Stimulated activated naive B cell treated with anti-CD40 and anti-IgM and Interleukin-4, amounts not matched to agents 10 μg/mL and 1 μg/mL and 100 μg/mL, for 72 hours (primary cell): Measurements from ENCODE around the gene ZNF611.
"Not testable (repeated sequence)": the region's sequence is repeated elsewhere in the genome, so short reads cannot be mapped to it uniquely, and the experiment has no call there.

Experiments used
- ATAC-seq, 2 donors: fragments of 150-1000 bp; cut with Tn5 transposase; replicated peaks; 2 replicates each; pipeline ENCODE4 v1.10.0; 2021; ENCODE audit warnings: moderate library complexity in 1 of 2
- DNase-seq: peaks from one replicate; pipeline ENCODE4 v3.0.0; 2021
- H3K27ac Mint-ChIP-seq: one replicate; pipeline ENCODE4 v1.8.0; 2022; ENCODE audit warnings: mild to moderate bottlenecking, mixed read lengths
- H3K27me3 Mint-ChIP-seq, 2 donors: one replicate each; pipeline ENCODE4 v1.8.0; 2022; ENCODE audit warnings: mixed read lengths in 2 of 2
- H3K36me3 Mint-ChIP-seq, 2 donors: one replicate each; pipeline ENCODE4 v1.8.0; 2022; ENCODE audit warnings: mixed read lengths in 2 of 2, mild to moderate bottlenecking in 1 of 2
- H3K4me1 Mint-ChIP-seq, 2 donors: one replicate each; pipeline ENCODE4 v1.8.0; 2022; ENCODE audit warnings: mixed read lengths in 2 of 2, mild to moderate bottlenecking in 1 of 2
- H3K4me3 Mint-ChIP-seq, 2 donors: one replicate each; pipeline ENCODE4 v1.8.0; 2022; ENCODE audit warnings: mild to moderate bottlenecking in 2 of 2, mixed read lengths in 2 of 2, moderate library complexity in 1 of 2
- H3K9me3 Mint-ChIP-seq, 2 donors: one replicate each; pipeline ENCODE4 v1.8.0; 2022; ENCODE audit warnings: mixed read lengths in 2 of 2, mild to moderate bottlenecking in 1 of 2

Gene ZNF611

DNA sequence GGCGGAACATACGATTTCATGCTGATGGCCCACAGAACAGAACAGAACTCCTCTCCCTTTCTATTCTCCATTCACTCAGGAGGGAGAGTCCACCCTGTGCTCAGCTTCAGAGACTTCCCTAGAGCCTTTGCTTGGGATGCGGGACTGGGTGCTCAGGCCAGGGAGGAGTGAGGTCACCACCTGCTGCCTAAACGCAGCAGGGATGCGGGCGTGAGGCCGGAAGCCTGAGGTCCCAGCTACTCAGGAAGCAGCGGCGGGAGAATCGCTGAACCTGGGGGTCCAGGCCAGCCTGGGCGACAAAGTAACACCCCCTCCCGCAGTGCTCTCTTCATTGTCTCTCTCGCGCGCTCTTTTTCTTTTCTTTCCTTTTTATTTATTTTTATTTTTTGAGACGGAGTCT, 8.8 kb downstream of the ZNF611 start:
- DNase-seq, H3K4me3 Mint-ChIP-seq, ATAC-seq, H3K27me3 Mint-ChIP-seq, H3K27ac Mint-ChIP-seq, H3K9me3 Mint-ChIP-seq, H3K4me1 Mint-ChIP-seq: not testable (repeated sequence)
- H3K36me3 Mint-ChIP-seq, result peaks cover 46 to 66% of the 10 kb centered on the region in 2 donors

DNA sequence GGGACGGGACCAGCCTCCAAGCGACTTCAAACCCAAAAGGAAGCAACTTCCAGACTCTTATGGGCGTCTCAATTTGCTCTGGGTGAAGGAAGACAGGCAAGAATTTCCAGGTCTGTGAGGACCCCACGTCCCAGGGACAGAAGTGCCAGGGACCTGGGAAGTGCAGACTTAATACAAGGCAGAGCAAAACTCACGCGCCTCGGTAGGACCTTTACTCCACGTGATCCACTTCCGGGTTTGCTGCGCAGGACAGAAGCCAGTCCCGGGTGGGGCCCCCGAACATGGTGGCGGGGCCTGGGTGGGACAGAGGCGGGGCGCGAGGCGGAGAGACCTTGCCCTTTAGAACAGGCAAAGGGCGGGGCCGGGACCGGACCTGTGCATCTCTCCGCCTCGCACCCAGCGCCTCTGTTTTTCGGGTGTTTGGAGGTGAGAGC, 9.3 kb downstream of the ZNF611 start:
- Mint-ChIP-seq H3K36me3 (peaks cover 51 to 68% of the 10 kb centered on the region in 2 donors), H3K4me3 (no peak overlapping the region), H3K27me3 (no peaks in the 10 kb centered on the region), H3K27ac (no peak overlapping the region), H3K9me3 (peaks cover 0 to 4% of the 10 kb centered on the region in 2 donors), H3K4me1 (peaks cover 4 to 8% of the 10 kb centered on the region in 2 donors)
- no peak for DNase-seq
- no peak for ATAC-seq

GRCh38 chr19:52724701-52725514, 9.9 kb downstream of the ZNF611 start:
- no peak for DNase-seq
- Mint-ChIP-seq H3K4me3 (no peak overlapping the region), H3K9me3 (peaks cover 0 to 4% of the 10 kb centered on the region in 2 donors), H3K27ac (peak overlapping the region; percentile 20), H3K4me1 (peaks cover 3 to 8% of the 10 kb centered on the region in 2 donors), H3K27me3 (no peaks in the 10 kb centered on the region), H3K36me3 (peaks cover 55 to 71% of the 10 kb centered on the region in 2 donors)
- ATAC-seq, result no peak

DNA sequence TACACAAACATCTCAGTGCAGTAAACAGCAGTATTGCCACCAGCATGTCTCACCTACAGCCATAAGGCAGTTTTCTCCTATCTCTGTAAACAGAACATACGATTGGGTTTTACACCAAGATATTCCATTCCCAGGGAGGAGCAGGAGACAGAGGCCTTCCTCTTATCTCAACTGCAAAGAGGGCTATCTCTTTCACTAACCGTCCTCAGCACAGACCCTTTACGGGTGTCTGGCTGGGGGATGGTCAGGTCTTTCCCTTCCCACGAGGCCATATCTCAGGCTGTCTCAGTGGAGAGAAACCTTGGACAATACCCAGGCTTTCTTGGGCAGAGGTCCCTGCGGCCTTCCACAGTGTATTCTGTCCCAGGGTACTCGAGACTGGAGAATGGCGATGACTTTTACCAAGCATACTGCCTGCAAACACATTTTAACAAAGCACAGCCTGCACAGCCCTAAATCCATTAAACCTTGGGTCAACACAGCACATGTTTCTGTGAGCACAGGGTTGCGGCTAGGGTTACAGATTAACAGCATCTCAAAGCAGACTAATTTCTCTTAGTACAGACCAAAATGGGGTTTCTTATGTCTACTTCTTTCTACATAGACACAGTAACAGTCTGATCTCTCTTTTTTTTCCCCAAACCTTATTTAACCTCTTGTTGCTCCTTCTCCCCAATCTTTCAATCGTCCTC, 10.8 kb downstream of the ZNF611 start:
- not testable (repeated sequence) for H3K27me3 Mint-ChIP-seq, H3K4me3 Mint-ChIP-seq, ATAC-seq, H3K9me3 Mint-ChIP-seq, DNase-seq, H3K4me1 Mint-ChIP-seq
- Mint-ChIP-seq H3K36me3 (peaks cover 62 to 76% of the 10 kb centered on the region in 2 donors), H3K27ac (peak overlapping the region; percentile 20)

GRCh38 chr19:52722062-52723003, 12.5 kb downstream of the ZNF611 start:
- peaks cover 9 to 12% of the 10 kb centered on the region in 2 donors for H3K4me1 Mint-ChIP-seq
- no peak overlapping the region for H3K27ac Mint-ChIP-seq
- H3K9me3 Mint-ChIP-seq, result peaks cover 0 to 4% of the 10 kb centered on the region in 2 donors
- H3K36me3 Mint-ChIP-seq, result peaks cover 58 to 78% of the 10 kb centered on the region in 2 donors
- ATAC-seq (no peak), DNase-seq (no peak)
- no peak overlapping the region for H3K4me3 Mint-ChIP-seq
- no peaks in the 10 kb centered on the region for H3K27me3 Mint-ChIP-seq

DNA sequence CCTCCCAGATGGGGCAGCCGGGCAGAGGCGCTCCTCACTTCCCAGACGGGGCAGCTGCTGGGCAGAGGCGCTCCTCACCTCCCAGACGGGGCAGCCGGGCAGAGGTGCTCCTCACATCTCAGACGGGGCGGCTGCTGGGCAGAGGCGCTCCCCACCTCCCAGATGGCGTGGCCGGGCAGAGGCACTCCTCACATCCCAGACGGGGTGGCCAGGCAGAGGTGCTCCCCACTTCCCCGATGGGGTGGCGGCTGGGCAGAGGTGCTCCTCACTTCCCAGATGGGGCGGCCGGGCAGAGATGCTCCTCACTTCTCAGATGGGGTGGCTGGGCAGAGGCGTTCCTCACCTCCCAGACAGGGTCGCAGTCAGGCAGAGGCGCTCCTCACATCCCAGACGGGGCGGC, 14.3 kb downstream of the ZNF611 start:
- Mint-ChIP-seq H3K4me1 (peaks cover 17% of the 10 kb centered on the region in 2 donors), H3K36me3 (peaks cover 60 to 85% of the 10 kb centered on the region in 2 donors)
- not testable (repeated sequence) for H3K27ac Mint-ChIP-seq, H3K27me3 Mint-ChIP-seq, H3K9me3 Mint-ChIP-seq, DNase-seq, H3K4me3 Mint-ChIP-seq, ATAC-seq

DNA sequence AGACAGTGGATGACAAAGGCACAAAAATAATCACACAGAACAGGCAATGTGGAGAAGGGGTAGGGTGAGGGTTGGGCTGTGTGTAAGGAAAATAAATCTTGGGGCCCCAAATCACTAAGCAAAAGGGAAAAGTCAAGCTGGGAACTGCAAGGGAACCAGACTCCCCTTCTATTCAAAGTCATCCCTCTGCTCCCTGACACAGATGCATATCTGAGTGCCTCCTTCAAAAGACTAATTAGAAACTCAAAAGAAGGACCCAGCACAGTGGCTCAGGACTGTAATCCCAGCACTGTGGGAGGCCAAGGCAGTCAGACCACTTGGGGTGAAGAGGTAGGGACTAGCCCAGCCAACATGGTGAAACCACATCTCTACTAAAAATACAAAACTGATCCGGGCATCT, 18.3 kb downstream of the ZNF611 start:
- Mint-ChIP-seq H3K9me3 (peaks cover 4% of the 10 kb centered on the region in 2 donors), H3K27me3 (no peaks in the 10 kb centered on the region), H3K4me1 (peaks cover 11 to 17% of the 10 kb centered on the region in 2 donors), H3K36me3 (peaks cover 67 to 82% of the 10 kb centered on the region in 2 donors), H3K27ac (no peak overlapping the region), H3K4me3 (no peak overlapping the region)
- ATAC-seq, result no peak
- DNase-seq, result no peak

GRCh38 chr19:52715902-52716301, 18.9 kb downstream of the ZNF611 start:
- Mint-ChIP-seq H3K4me1 (peaks cover 11 to 17% of the 10 kb centered on the region in 2 donors), H3K36me3 (peaks cover 67 to 82% of the 10 kb centered on the region in 2 donors), H3K27ac (peak overlapping the region; percentile 69)
- H3K9me3 Mint-ChIP-seq, DNase-seq, H3K27me3 Mint-ChIP-seq, H3K4me3 Mint-ChIP-seq: not testable (repeated sequence)
- ATAC-seq, result peak in 1 of 2 donors; percentile 72

DNA sequence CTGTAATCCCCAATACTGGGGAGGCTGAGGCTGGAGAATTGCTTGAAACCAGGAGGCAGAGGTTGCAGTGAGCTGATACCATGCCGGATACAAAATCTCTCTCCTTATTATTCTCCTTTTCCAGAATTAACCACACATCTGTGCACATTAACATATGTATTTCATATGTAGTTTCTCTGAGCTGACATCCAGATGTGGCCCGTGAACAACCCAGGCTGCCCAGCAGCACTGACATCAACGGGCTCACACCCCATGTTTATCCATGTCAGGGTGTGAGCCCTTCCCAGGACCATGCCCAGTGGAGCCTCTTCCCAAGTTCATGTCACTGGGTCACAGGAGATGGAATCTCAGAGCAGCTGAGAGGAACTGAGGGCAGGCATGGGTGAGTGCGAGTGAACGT, 19.5 kb downstream of the ZNF611 start:
- not testable (repeated sequence) for H3K4me3 Mint-ChIP-seq, H3K27ac Mint-ChIP-seq, ATAC-seq

GRCh38 chr19:52713051-52713450, 21.8 kb downstream of the ZNF611 start:
- H3K27ac Mint-ChIP-seq, ATAC-seq, H3K4me1 Mint-ChIP-seq, H3K4me3 Mint-ChIP-seq, H3K9me3 Mint-ChIP-seq, DNase-seq, H3K27me3 Mint-ChIP-seq: not testable (repeated sequence)
- peaks cover 66 to 82% of the 10 kb centered on the region in 2 donors for H3K36me3 Mint-ChIP-seq

More for the DNA sequence above, 19.5 kb downstream of the ZNF611 start:
- Mint-ChIP-seq H3K4me1 (peaks cover 11 to 17% of the 10 kb centered on the region in 2 donors), H3K36me3 (peaks cover 66 to 81% of the 10 kb centered on the region in 2 donors)
- H3K27me3 Mint-ChIP-seq, DNase-seq, H3K9me3 Mint-ChIP-seq: not testable (repeated sequence)

DNA sequence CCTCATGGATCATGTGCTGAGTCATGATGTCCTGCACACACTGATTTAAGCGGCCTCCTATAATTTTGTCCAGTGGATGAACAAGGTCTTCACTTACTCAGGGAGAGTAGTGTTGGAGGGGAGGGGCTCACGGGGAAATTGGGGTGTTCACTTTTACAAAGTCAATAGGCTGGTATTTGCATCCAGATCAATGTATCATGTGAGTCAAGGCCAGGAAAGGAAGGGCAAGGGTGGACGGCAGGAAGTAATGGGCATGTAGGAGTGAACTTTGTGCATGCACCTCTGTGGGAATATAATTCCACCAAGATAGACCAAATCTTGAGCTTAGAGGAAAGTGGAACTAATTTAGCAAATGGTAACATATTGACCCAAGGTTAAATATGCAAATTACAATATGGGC, 23.2 kb downstream of the ZNF611 start:
- not testable (repeated sequence) for H3K27me3 Mint-ChIP-seq, ATAC-seq, H3K27ac Mint-ChIP-seq, DNase-seq, H3K4me3 Mint-ChIP-seq, H3K4me1 Mint-ChIP-seq
- Mint-ChIP-seq H3K36me3 (peaks cover 74 to 84% of the 10 kb centered on the region in 2 donors), H3K9me3 (peaks cover 6 to 11% of the 10 kb centered on the region in 2 donors)

DNA sequence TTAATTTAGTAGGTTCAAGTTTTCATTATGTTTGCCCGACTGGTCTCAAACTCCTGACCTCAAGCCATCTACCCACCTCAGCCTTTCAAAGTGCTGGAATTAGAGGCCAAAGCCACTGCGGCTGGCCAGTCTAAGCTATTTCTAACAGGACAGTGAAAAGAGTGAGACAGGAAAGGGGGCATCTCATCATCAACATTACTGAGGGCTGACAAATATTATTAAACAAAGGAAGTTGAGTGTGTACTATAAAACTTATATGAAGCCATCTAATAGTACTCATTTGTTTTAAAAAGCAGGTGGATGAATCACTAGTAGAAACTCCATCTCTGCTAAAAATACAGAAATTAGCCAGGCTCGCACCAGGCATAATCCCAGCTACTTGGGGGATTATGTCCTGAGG, 24.3 kb downstream of the ZNF611 start:
- Mint-ChIP-seq H3K27ac (no peak overlapping the region), H3K4me3 (no peak overlapping the region), H3K4me1 (no peaks in the 10 kb centered on the region), H3K9me3 (peaks cover 17 to 20% of the 10 kb centered on the region in 2 donors), H3K27me3 (no peaks in the 10 kb centered on the region), H3K36me3 (peaks cover 80 to 85% of the 10 kb centered on the region in 2 donors)
- ATAC-seq (no peak), DNase-seq (no peak)

- not testable (repeated sequence) for H3K27me3 Mint-ChIP-seq, ATAC-seq, H3K4me3 Mint-ChIP-seq, H3K27ac Mint-ChIP-seq, DNase-seq, H3K4me1 Mint-ChIP-seq
- Mint-ChIP-seq H3K9me3 (peaks cover 31 to 33% of the 10 kb centered on the region in 2 donors), H3K36me3 (peaks cover 62 to 77% of the 10 kb centered on the region in 2 donors)
Observed at GRCh38 chr19:52705615-52706014, 29.2 kb downstream of the ZNF611 start.

GRCh38 chr19:52703917-52704316, 30.9 kb downstream of the ZNF611 start:
- Mint-ChIP-seq H3K36me3 (peaks cover 52 to 72% of the 10 kb centered on the region in 2 donors), H3K9me3 (peaks cover 36 to 38% of the 10 kb centered on the region in 2 donors)

More at GRCh38 chr19:52703917-52704316, 30.9 kb downstream of the ZNF611 start:
- Mint-ChIP-seq H3K4me3 (no peak overlapping the region), H3K27ac (no peak overlapping the region), H3K27me3 (no peaks in the 10 kb centered on the region), H3K4me1 (no peaks in the 10 kb centered on the region)
- no peak for DNase-seq
- no peak for ATAC-seq
